Heart left ventricle (tissue), 16 donors: ENCODE data around the gene FAM222A. TPM values are rescaled to one million over a fixed set of nuclear protein-coding genes. Genes with fewer than 3 reads are reported as not detected.
A peak's percentile ranks its signal among the peaks of the same experiment; 100 is the strongest.

Experiments used
- ATAC-seq, 4 donors: fragments of 200-7000 bp; cut with Tn5 transposase; one replicate each; pipeline ENCODE4 v1.9.1; 2020 to 2022; ENCODE audit warnings: moderate library complexity in 4 of 4, mild to moderate bottlenecking in 3 of 4, moderate number of reproducible peaks in 1 of 4
- DNase-seq, 5 donors: peaks; one replicate each; pipeline ENCODE4 v3.0.0-alpha.2; 2020
- H3K27ac ChIP-seq, 12 donors: fragments of 200-600 bp; sonication (generic) in 4 of 12; one replicate each; pipeline versions ENCODE4 v1.5.0 to v1.8.0; 2016 to 2022; ENCODE audit warnings: mild to moderate bottlenecking in 2 of 12
- H3K27me3 ChIP-seq, 9 donors: fragments of 200-600 bp; sonication (generic) in 2 of 9; one replicate each; pipeline versions ENCODE4 v1.5.1 to v1.8.0; 2016 to 2022; ENCODE audit warnings: mild to moderate bottlenecking in 3 of 9
- H3K36me3 ChIP-seq, 9 donors: fragments of 200-600 bp; sonication (generic) in 2 of 9; one replicate each; pipeline versions ENCODE4 v1.5.0 to v1.8.0; 2018 to 2022; ENCODE audit warnings: mild to moderate bottlenecking in 2 of 9
- H3K4me1 ChIP-seq, 12 donors: fragments of 200-600 bp; sonication (generic) in 4 of 12; one replicate each; pipeline versions ENCODE4 v1.5.0 to v1.8.0; 2016 to 2022; ENCODE audit warnings: mild to moderate bottlenecking in 3 of 12
- H3K4me3 ChIP-seq, 12 donors: fragments of 200-600 bp; sonication (generic) in 4 of 12; one replicate each; pipeline versions ENCODE4 v1.5.0 to v1.8.0; 2017 to 2022; ENCODE audit warnings: mild to moderate bottlenecking in 9 of 12, moderate library complexity in 4 of 12
- H3K9me3 ChIP-seq, 12 donors: fragments of 200-600 bp; sonication (generic) in 4 of 12; one replicate each; pipeline versions ENCODE4 v1.5.0 to v1.8.0; 2016 to 2022; ENCODE audit warnings: mild to moderate bottlenecking in 1 of 12
- POLR2A ChIP-seq, 2 donors: fragments of 450-650 bp; IDR thresholded peaks; one replicate each; pipeline ENCODE4 v1.6.1; 2017; ENCODE audit warnings: antibody characterized with exemption in 2 of 2, mild to moderate bottlenecking in 2 of 2, moderate library complexity in 2 of 2
- WGBS, 4 donors: extraction: QIAGEN DNeasy Blood & Tissue Kit in 2 of 4; methylation state at CpG; one replicate each; pipeline versions ENCODE4 v1.1.5 to v1.1.7; 2013 to 2018; 5-methylcytosine and 5-hydroxymethylcytosine counted together
- intact Hi-C, 10 donors: fragments of 100-400 bp; cut with DNase I; formaldehyde crosslinking; loops; one replicate each; pipeline versions ENCODE4 v1.11.1 to v1.14.2; 2022
- polyA plus RNA-seq, 2 donors: library from polyadenylated mRNA; stranded (reverse); fragments of 200-250 nt; gene quantifications; one replicate each; pipeline ENCODE4 v1.2.3, GENCODE V29; 2013
- total RNA-seq, 9 donors: library from RNA; depleted of rRNA in 2 of 9; stranded (reverse); fragments of >200 nt in 2 of 9; fragmentation: NEBNext Ultra II Directional in 3 of 9; extraction: Animal tissue kit (Norgen Biotek cat#: 25700) in 3 of 9; gene quantifications; one replicate each; pipeline versions ENCODE4 v1.1.0 to v1.2.4, GENCODE V29; 2016 to 2023
- TF ChIP-seq, protein P1 (sequence below), 12 donors: fragments of 200-600 bp; sonication (generic) in 4 of 12; IDR thresholded peaks; one replicate each; pipeline versions ENCODE4 v1.5.0 to v1.8.0; 2018 to 2022; ENCODE audit warnings: antibody characterized with exemption in 12 of 12, mild to moderate bottlenecking in 5 of 12
- donor health status: ischemic (EF 13 %, LVEDD 7.1; RV severe dilation, severe dysfunction).
- donor health status: healthy with polysubstance abuse.
- donor health status: DM: no; HTN: yes; CAD: no.
- donor health status: DM: no; HTN: no; CAD: no.
- donor health status: ischemic (EF 25% LVEDD 6.9; RV normal size, moderate dysfunction).
- donor health status: ischemic (EF 25% LVEDD 5.7; RV mildly dilated, moderate dysfunction).
- donor health status: healthy.
- donor health status: DM: yes; HTN: yes; CAD: no.
- donor health status: ischemic (EF 35%, LVEDD 5.7; RV mildly dilated, moderate dysfunction).
- donor health status: nonischemic (EF 11% LVEDD 7.7; RV severe dilation, severe dysfunction).
- donor health status: DM: yes; HTN: yes; CAD: no.
- donor health status: PGD.
- donor health status: ischemic (EF 29% LVEDD 5.4; RV normal size, mild dysfunction).
- donor health status: nonischemic (EF 23%, LVEDD 6.1; RV moderate dilation, normal function).

Gene FAM222A
- total and polyA plus RNA-seq, 11 donors, result 3.5 to 45.8 (median 10.2) TPM

DNA sequence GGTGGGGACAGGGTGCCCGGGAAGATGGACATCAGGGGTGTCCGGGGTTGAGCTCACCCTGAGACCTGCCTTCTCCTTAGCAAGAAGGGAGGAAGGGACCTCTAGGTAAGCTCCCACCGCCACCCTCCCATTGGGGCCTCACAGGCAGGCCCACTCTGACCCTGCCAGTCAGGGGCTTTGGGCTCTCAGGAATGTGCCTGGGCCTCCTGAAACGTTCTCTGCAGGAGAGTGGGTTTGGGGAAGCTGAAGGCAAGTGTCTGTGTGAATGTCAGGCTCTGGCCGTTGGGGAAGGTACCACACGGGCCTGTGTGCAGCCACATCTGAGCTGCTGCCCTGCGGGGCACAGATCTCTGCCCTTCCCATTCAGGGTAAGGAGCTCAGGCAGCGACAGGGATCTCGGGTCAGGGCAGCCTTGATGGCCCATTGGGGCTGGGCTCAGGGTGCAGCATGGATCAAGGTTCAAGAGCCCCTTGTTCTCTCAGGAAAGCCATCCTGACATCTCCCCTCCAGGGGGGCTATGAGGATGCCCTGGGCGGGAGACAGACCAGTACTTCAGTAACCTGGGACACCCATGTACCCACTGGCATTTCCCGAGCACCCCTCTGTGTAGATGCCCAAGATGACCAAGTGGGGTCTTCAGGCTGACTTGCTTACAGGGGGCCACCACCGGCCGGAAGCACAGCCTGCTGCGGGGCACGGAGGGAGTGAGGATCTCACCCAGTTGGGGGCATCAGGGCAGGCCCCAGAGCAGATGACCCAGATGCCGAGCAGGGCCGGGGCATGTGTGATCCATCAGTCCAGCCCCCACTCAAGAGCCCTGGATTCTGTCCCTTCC is 29.7 kb downstream of the FAM222A start:
- H3K27ac ChIP-seq, result no peak overlapping the region
- H3K9me3 ChIP-seq, result no peaks in the 10 kb centered on the region
- 86 to 89% (median 88%) methylated on average over 9 to 17 of the region's 17 CpGs for WGBS, 4 donors
- peaks cover 0 to 15% (median 0%) of the 10 kb centered on the region in 12 donors for H3K4me1 ChIP-seq
- TF ChIP-seq POLR2A (IDR thresholded peaks at IDR 0.05), result no peak
- TF ChIP-seq, protein P1, sequence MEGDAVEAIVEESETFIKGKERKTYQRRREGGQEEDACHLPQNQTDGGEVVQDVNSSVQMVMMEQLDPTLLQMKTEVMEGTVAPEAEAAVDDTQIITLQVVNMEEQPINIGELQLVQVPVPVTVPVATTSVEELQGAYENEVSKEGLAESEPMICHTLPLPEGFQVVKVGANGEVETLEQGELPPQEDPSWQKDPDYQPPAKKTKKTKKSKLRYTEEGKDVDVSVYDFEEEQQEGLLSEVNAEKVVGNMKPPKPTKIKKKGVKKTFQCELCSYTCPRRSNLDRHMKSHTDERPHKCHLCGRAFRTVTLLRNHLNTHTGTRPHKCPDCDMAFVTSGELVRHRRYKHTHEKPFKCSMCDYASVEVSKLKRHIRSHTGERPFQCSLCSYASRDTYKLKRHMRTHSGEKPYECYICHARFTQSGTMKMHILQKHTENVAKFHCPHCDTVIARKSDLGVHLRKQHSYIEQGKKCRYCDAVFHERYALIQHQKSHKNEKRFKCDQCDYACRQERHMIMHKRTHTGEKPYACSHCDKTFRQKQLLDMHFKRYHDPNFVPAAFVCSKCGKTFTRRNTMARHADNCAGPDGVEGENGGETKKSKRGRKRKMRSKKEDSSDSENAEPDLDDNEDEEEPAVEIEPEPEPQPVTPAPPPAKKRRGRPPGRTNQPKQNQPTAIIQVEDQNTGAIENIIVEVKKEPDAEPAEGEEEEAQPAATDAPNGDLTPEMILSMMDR (IDR thresholded peaks at IDR 0.05), result no peak
- ATAC-seq (no peak), DNase-seq (peak in 3 of 5 donors; percentile 13 to 48 (median 16))
- H3K27me3 ChIP-seq, result no peaks in the 10 kb centered on the region
- no peak overlapping the region for H3K4me3 ChIP-seq
- H3K36me3 ChIP-seq, result no peaks in the 10 kb centered on the region
- intact Hi-C loops, result no loop called here

- intact Hi-C loops, result no loop called here
- H3K36me3 ChIP-seq, result no peaks in the 10 kb centered on the region
- H3K27ac ChIP-seq, result no peak overlapping the region
- H3K9me3 ChIP-seq, result no peaks in the 10 kb centered on the region
- DNase-seq, result peak in 3 of 5 donors; percentile 14 to 54 (median 17)
- H3K27me3 ChIP-seq, result no peaks in the 10 kb centered on the region
- no peak for ATAC-seq
- H3K4me3 ChIP-seq, result no peak overlapping the region
- WGBS, 4 donors, result 95 to 96% (median 96%) methylated on average over 8 to 14 of the region's 14 CpGs
- peaks cover 0 to 15% (median 0%) of the 10 kb centered on the region in 12 donors for H3K4me1 ChIP-seq
- no peak for TF ChIP-seq POLR2A (IDR thresholded peaks at IDR 0.05)
- TF ChIP-seq, protein P1 (IDR thresholded peaks at IDR 0.05), result no peak
These were observed 30.4 kb downstream of the FAM222A start for GRCh38 chr12:109744026-109744425.

DNA sequence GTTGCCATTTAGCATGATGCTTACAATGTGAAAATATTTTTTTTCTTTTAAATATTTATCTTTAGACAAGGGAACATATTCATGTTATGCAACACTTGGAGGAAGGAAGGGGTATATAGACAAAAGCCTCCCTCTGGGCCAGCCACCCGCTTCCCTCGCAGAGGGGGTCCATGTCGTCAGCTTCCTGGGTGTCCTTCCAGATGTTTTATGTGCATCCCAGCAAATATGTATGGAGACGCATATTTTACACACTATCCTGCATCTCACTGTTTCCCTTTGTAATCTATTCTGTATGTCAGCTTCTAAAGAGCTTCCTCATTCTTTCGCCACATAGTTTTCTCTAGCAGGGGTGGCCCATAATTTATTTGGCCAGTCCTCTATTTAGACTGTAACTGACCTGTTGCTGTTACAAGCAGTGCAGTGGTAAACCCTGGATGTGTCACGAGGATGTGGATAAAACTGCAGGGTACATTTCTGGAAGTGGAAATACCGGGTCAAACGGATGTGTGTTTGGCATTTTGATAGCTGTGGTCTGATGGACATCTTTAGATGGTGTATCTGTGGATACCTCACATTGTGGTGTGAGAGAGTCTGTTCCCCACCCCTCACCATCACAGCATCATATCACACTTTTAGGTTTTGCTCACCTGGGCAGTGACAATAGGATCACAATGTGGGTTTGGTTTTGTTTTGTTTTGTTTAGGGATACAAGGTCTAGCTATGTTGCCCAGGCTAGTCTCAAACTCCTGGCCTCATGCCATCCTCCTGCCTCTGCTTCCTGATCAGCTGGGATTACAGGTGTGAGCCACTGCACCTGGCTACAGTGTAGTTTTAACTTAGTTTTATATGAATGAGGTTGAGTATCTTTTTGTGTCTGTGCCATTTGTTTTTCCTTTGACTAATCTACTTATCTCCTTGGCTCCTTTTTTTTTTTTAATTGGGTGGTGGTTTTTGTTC is 31.6 kb downstream of the FAM222A start:
- no peak for TF ChIP-seq POLR2A (IDR thresholded peaks at IDR 0.05)
- TF ChIP-seq, protein P1 (IDR thresholded peaks at IDR 0.05), result no peak
- no peaks in the 10 kb centered on the region for H3K36me3 ChIP-seq
- peaks cover 0 to 7% (median 0%) of the 10 kb centered on the region in 12 donors for H3K4me1 ChIP-seq
- DNase-seq (peak in 2 of 5 donors; percentile 6 to 8), ATAC-seq (no peak)
- H3K4me3 ChIP-seq, result no peak overlapping the region
- 67 to 80% (median 76%) methylated on average over 8 of the region's 8 CpGs for WGBS, 4 donors
- no peaks in the 10 kb centered on the region for H3K9me3 ChIP-seq
- no peak overlapping the region for H3K27ac ChIP-seq
- intact Hi-C loops, result no loop called here
- no peaks in the 10 kb centered on the region for H3K27me3 ChIP-seq
